ENCODE data around the gene DCAF5. TPM values are rescaled to one million over a fixed set of nuclear protein-coding genes. Genes with fewer than 3 reads are reported as not detected.
"Not testable (repeated sequence)": the region's sequence is repeated elsewhere in the genome, so short reads cannot be mapped to it uniquely, and the experiment has no call there.

The DCAF5 gene
- polyA plus RNA-seq, 4 donors: 51.4 to 69.6 (median 57.3) TPM

GRCh38 chr14:69077185-69077584 is 75.7 kb downstream of the DCAF5 start:
- not testable (repeated sequence) for DNase-seq (ENCODE audit: low read depth in 4 of 4, low spot score in 2 of 4)

GRCh38 chr14:69076341-69076740 is 76.6 kb downstream of the DCAF5 start:
- no peak for DNase-seq (ENCODE audit: low read depth in 4 of 4, low spot score in 2 of 4)

GRCh38 chr14:69073915-69074314 is 79.0 kb downstream of the DCAF5 start:
- no peak for DNase-seq (ENCODE audit: low read depth in 4 of 4, low spot score in 2 of 4)

- DNase-seq (ENCODE audit: low read depth in 4 of 4, low spot score in 2 of 4): no peak
Measured at GRCh38 chr14:69073429-69073828, 79.5 kb downstream of the DCAF5 start.

GRCh38 chr14:69072584-69072983 is 80.3 kb downstream of the DCAF5 start:
- no peak for DNase-seq (ENCODE audit: low read depth in 4 of 4, low spot score in 2 of 4)

- no peak for DNase-seq (ENCODE audit: low read depth in 4 of 4, low spot score in 2 of 4)
Measured at GRCh38 chr14:69068744-69069421, 84.0 kb downstream of the DCAF5 start.

- DNase-seq (ENCODE audit: low read depth in 4 of 4, low spot score in 2 of 4): no peak
Measured at GRCh38 chr14:69066396-69067171, 86.3 kb downstream of the DCAF5 start.

GRCh38 chr14:69065934-69066333 is 87.0 kb downstream of the DCAF5 start:
- DNase-seq (ENCODE audit: low read depth in 4 of 4, low spot score in 2 of 4): not testable (repeated sequence)

GRCh38 chr14:69064596-69064995 is 88.3 kb downstream of the DCAF5 start:
- no peak for DNase-seq (ENCODE audit: low read depth in 4 of 4, low spot score in 2 of 4)

GRCh38 chr14:69059658-69060623 is 93.0 kb downstream of the DCAF5 start:
- DNase-seq (ENCODE audit: low read depth in 4 of 4, low spot score in 2 of 4): no peak

- DNase-seq (ENCODE audit: low read depth in 4 of 4, low spot score in 2 of 4): no peak
Measured at GRCh38 chr14:69055999-69056788, 96.7 kb downstream of the DCAF5 start.

GRCh38 chr14:69055125-69055524 is 97.8 kb downstream of the DCAF5 start:
- DNase-seq (ENCODE audit: low read depth in 4 of 4, low spot score in 2 of 4): no peak

GRCh38 chr14:69054030-69054429 is 98.9 kb downstream of the DCAF5 start:
- DNase-seq (ENCODE audit: low read depth in 4 of 4, low spot score in 2 of 4): no peak

- DNase-seq (ENCODE audit: low read depth in 4 of 4, low spot score in 2 of 4): no peak
Measured at GRCh38 chr14:69052181-69052601, 100.7 kb downstream of the DCAF5 start.

- no peak for DNase-seq (ENCODE audit: low read depth in 4 of 4, low spot score in 2 of 4)
Measured at GRCh38 chr14:69050240-69051184, 102.4 kb downstream of the DCAF5 start.

- DNase-seq (ENCODE audit: low read depth in 4 of 4, low spot score in 2 of 4): no peak
Measured at GRCh38 chr14:69049675-69050074, 103.2 kb downstream of the DCAF5 start.

GRCh38 chr14:69048456-69048855 is 104.5 kb downstream of the DCAF5 start:
- DNase-seq (ENCODE audit: low read depth in 4 of 4, low spot score in 2 of 4): no peak

GRCh38 chr14:69047255-69047654 is 105.7 kb downstream of the DCAF5 start:
- DNase-seq (ENCODE audit: low read depth in 4 of 4, low spot score in 2 of 4): no peak

GRCh38 chr14:69046476-69046860 is 106.5 kb downstream of the DCAF5 start:
- DNase-seq (ENCODE audit: low read depth in 4 of 4, low spot score in 2 of 4): peak in 1 of 4 donors; percentile 36
